ENCODE data around the gene OPRPN. TPM values are rescaled to one million over a fixed set of nuclear protein-coding genes. Genes with fewer than 3 reads are reported as not detected.

The OPRPN gene
- total and polyA plus RNA-seq, 2 of the 8 experiments (the other 6 are each of a cell fraction or from before 2014, with no cell fraction given): not detected

DNA sequence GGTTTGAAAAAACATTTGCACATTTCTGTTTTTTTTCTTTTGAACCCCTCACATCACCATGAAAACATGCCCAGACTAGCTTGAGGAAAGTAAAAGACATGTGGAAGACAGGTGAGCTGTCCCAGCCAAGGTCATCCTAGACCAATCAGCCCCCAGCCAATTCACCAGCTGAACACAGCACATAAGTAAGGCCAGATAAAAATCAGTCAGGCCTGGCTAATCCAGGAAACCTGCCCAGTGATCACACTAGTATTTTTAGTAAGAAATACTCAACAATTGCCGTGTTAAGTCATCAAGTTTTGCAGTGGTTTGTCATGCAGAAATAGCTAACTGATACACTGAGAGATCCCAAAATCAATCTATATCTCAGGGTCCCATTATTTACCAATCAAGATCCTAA lies 41.6 kb upstream of the OPRPN start:
- no peak overlapping the region for H3K9ac ChIP-seq (replicated peaks in 1 of 4; ENCODE audit: extremely low read depth in 1 of 4, low read depth in 3 of 4, low read length in 3 of 4)
- H2BK15ac ChIP-seq (ENCODE audit: low read length): no peak overlapping the region
- CTCF ChIA-PET (ENCODE audit: partially characterized antibody): no interaction called here
- no peak overlapping the region for H3K4ac ChIP-seq (replicated peaks; ENCODE audit: insufficient read length, low read depth, low read length)
- no peak overlapping the region for H2BK5ac ChIP-seq (ENCODE audit: low read depth, low read length)
- POLR2A ChIA-PET (ENCODE audit: partially characterized antibody): no interaction called here
- H4K5ac ChIP-seq (ENCODE audit: insufficient read length, low read depth, low read length): no peak overlapping the region
- no peaks in the 10 kb centered on the region for H3K36me3 ChIP-seq (ENCODE audit: control insufficient read depth in 2 of 4, insufficient read depth in 4 of 4, low read length in 3 of 4)
- no peaks in the 10 kb centered on the region for H3K27me3 ChIP-seq (replicated peaks in 1 of 4; ENCODE audit: control insufficient read depth in 3 of 4, extremely low read depth in 1 of 4, insufficient read depth in 3 of 4, low read length in 3 of 4)
- H2BK20ac ChIP-seq (ENCODE audit: low read length): no peak overlapping the region
- no peak overlapping the region for H3K23ac ChIP-seq (ENCODE audit: insufficient read length)
- no peaks in the 10 kb centered on the region for H4K20me1 ChIP-seq (replicated peaks in 1 of 2; ENCODE audit: control insufficient read depth in 1 of 2, insufficient read depth in 2 of 2, low read length in 2 of 2)
- H3K4me2 ChIP-seq (ENCODE audit: insufficient read depth in 1 of 2, low read depth in 2 of 2, low read length in 2 of 2): no peak overlapping the region
- H3K56ac ChIP-seq (replicated peaks; ENCODE audit: insufficient read length, low read depth, low read length): no peak overlapping the region
- H2BK120ac ChIP-seq (replicated peaks; ENCODE audit: low read depth, low read length): no peak overlapping the region
- no peaks in the 10 kb centered on the region for H3K4me1 ChIP-seq (replicated peaks in 1 of 4; ENCODE audit: control insufficient read depth in 3 of 4, insufficient read depth in 4 of 4, low read length in 3 of 4)
- H3K23me2 ChIP-seq (ENCODE audit: low read depth, low read length): no peaks in the 10 kb centered on the region; the same call in 1 of the 2 replicates
- H4K8ac ChIP-seq (ENCODE audit: extremely low read depth, insufficient read depth, low read length): no peak overlapping the region
- H3K9me3 ChIP-seq (ENCODE audit: insufficient read depth in 2 of 2, low read depth in 1 of 2, low read length in 1 of 2): no peaks in the 10 kb centered on the region
- H2AFZ ChIP-seq (ENCODE audit: low read length): no peak overlapping the region
- no peaks in the 10 kb centered on the region for H3K79me1 ChIP-seq (ENCODE audit: low read depth, low read length)
- H2BK12ac ChIP-seq (ENCODE audit: low read depth, low read length): no peak overlapping the region
- no peak overlapping the region for H3K27ac ChIP-seq (ENCODE audit: low read depth, low read length)
- no peak overlapping the region for H3K18ac ChIP-seq (ENCODE audit: extremely low read depth, low read length)
- H3K4me3 ChIP-seq (ENCODE audit: extremely low read depth in 1 of 4, insufficient read depth in 2 of 4, low read depth in 3 of 4, low read length in 4 of 4): no peak overlapping the region
- DNase-seq (ENCODE audit: low read depth in 1 of 2, low spot score in 2 of 2) (no peak), FAIRE-seq (no peak)
- no peak overlapping the region for H3K14ac ChIP-seq (ENCODE audit: insufficient read length)
- TF ChIP-seq TAF7 (optimal IDR thresholded peaks at IDR 0.05; ENCODE audit: borderline replicate concordance, low read depth, low read length) (no peak), TBP (IDR thresholded peaks at IDR 0.05; ENCODE audit: low read depth, low read length) (no peak), SP4 (IDR thresholded peaks at IDR 0.05; ENCODE audit: low read length) (no peak)
- H3K79me2 ChIP-seq (ENCODE audit: control insufficient read depth in 1 of 2, insufficient read depth in 2 of 2, low read length in 2 of 2): no peaks in the 10 kb centered on the region
- 42% methylated on average over 1 of the region's 1 CpG; no CpG with 5 or more reads in 1 of the 2 experiments for WGBS, 2 experiments (ENCODE audit: extremely low coverage in 1 of 2, insufficient coverage in 1 of 2, insufficient read length in 1 of 2, insufficient replicate concordance in 2 of 2, low coverage in 1 of 2, low lambda C conversion rate in 2 of 2, missing lambda C conversion rate in 1 of 2)
- no peak overlapping the region for H2AK5ac ChIP-seq (ENCODE audit: low read depth, low read length)
- no peak overlapping the region for H4K91ac ChIP-seq (replicated peaks; ENCODE audit: insufficient read length, low read length)
